CD4-positive, alpha-beta T cell treated with Interleukin-2 at 100 ng/mL for 4 hours (primary cell): ENCODE data around the gene IRGQ.
A peak's percentile ranks its signal among the peaks of the same experiment; 100 is the strongest.
"Not testable (repeated sequence)": the region's sequence is repeated elsewhere in the genome, so short reads cannot be mapped to it uniquely, and the experiment has no call there.

ENCODE experiments used
- DNase-seq: peaks from one replicate; pipeline ENCODE4 v3.0.0-alpha.2; 2020; ENCODE audit warnings: low spot score

The IRGQ gene

GRCh38 chr19:43595999-43596841 is at the start of gene IRGQ, which contains the start of gene ZNF576:
Gene IRGQ (minus strand): TSS chr19:43596134. CDS start chr19:43595338, 796 bp downstream.
Gene ZNF576 (plus strand): TSS chr19:43596595. CDS start chr19:43597109, 514 bp downstream.
- peak; percentile 100 for DNase-seq

- DNase-seq = no peak
Observed at GRCh38 chr19:43644181-43644580, 48.2 kb upstream of the IRGQ start.

DNA sequence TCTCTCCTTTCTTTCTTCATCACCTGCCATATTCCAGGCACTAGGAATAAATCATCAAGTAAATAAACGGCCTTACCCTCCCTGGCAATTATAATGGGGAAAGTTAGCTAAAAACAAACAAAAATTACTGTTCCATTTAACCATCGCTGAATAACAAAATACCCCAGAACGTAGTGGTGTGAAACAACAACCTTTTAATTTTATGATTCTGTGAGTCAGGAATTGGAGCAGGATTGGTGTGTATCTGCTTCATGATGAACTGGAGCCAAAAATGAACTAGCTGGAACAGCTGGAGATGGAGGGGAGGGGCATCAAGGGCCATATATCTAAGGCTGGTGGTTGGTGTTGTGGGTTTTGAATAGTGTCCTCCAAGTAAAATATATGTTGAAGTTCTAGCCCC is 47.4 kb upstream of the IRGQ start:
- no peak for DNase-seq

DNA sequence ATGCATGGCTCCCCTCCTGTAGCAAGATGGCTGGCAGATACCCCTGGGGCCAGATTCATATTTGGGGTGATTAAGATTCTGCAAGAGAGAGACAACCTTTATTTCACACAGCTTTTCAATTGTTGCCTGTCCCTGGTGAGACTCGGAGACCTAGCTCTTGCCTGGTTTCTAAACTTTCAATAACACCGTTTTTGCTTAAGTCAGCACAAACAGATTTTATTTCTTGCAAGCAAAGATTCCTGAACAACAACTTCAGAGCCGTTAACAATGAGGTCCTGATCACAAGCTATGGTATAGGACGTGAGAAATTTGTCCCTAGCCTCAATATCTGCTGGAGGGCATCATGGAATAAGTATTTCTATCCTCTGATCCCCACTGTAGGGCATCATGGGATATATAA is 46.6 kb upstream of the IRGQ start:
- DNase-seq = no peak

- DNase-seq = no peak
Observed at GRCh38 chr19:43641333-43641732, 45.4 kb upstream of the IRGQ start.

DNA sequence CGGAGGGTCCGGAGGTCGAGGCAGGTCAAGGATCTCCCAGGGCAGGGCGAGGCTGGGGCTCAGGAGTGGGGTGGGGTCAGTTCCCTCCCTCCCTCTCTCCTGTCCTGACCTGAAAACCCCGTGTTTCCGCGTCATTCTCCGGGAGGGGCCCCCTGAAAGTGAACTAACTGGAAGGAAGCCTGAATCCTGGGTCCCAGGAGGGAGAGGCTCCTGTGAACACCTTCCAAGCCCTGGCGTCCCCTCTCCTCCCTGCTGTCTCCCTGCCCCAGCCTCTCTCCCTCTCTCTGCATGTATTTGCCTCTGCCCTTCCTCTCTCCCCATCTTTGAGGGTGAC is 44.5 kb upstream of the IRGQ start:
- no peak for DNase-seq

- DNase-seq = peak; percentile 35
Observed at GRCh38 chr19:43639519-43640423, 43.8 kb upstream of the IRGQ start, which contains the start of gene CADM4. Gene CADM4 (minus strand): TSS chr19:43639850. CDS start chr19:43639790, 60 bp downstream.

DNA sequence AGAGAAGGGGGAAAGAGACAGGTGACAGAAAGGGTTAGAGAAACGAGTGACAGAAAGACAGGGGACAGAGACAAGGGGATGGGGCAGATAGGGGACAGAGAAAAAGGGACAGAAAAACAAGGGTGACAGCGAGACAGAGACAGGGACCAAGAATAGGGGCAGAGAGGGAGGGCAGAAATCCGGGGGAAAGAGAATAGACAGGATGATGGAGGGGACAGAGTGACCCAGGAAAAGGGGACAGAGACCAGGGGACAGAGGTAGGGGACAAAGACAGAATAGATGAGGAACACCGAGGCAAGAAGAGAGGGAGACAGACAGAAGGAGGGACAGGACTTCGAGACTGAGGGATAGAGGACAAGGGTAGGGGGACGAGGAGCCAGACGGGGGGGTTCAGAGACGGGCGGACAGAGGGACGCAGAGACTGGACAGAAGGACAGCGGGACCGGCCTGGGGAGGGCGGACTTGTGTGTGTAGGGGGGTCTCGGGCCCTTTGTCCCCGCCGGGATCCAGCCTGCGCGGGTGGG is 43.1 kb upstream of the IRGQ start:
- no peak for DNase-seq

DNA sequence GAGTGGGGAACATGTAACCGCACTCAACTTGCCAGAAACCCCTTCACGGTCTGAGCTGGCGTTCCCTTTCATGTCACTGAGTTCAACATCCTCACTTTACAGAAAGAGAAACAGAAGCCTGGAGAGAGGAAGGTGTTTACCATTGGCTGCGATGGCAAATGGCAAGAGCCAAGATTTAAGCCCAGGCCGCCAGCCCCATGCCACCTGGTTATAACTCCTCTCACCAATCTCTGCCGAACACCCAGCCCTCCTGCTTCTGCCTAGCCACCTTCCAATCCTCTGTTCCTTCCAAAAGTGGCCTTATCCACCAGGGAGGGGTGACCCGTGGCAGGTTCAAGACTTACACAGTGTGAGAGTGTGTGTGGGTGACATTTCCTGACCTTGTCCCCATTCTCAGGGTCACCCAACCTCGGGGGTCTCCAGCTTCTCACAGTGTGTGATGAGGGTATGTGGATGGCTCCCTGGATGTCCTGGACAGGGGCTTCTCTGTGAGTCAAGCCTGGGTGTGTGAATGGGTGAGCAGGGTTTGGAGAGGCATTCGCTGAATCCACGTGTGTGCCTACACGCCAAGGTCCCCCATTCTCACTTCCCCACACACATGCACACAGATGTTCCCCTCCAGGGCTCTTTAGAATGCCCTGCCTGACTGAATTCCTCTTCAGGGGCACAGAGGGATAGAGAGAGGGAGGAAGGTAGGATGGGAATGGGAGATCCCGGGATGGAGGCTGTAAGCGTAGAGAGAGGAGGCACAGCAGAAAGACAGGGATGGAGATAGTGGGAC is 42.5 kb upstream of the IRGQ start:
- no peak for DNase-seq

GRCh38 chr19:43636121-43636683 is 40.3 kb upstream of the IRGQ start:
- DNase-seq = no peak

GRCh38 chr19:43635561-43635940 is 39.6 kb upstream of the IRGQ start:
- DNase-seq = not testable (repeated sequence)

- DNase-seq = no peak
Observed at GRCh38 chr19:43634872-43635560, 39.1 kb upstream of the IRGQ start.

DNA sequence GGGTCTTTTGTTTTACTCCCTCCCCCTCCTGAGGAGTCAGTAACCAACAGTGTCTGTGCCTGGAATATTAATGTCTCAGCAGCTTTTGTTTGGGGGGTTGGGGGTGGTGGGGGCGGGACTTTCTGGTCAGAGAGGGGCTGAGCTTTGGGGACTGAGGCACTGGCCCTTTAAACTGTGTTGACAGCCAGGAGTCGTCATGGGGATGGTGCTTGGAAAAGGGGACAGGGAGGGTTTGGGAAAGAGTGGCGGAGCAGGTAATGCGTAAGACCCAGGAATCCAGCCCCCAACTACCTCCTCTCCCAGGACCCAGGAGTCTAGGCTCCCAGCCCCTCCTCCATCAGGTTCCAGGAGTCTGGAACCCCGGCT is 38.6 kb upstream of the IRGQ start:
- no peak for DNase-seq

DNA sequence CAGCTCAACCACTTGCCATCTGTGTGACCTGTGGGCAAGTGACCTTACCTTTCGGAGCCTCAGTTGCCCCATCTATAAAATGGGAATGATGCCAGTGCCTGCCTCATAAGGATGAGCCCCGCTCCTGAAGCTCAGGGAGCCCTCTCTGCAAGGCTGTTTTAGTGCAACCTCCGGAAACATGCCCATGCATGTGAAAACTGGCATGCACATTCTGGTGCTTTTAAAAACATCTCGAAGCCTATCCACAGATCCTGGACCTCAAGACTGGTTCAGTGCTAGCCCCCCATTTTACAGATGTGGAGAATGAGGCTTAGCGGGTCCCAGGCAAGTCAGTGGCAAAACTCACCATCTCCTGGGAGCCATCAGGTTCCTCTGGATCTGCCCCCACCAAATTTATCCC is 38.1 kb upstream of the IRGQ start:
- no peak for DNase-seq

DNA sequence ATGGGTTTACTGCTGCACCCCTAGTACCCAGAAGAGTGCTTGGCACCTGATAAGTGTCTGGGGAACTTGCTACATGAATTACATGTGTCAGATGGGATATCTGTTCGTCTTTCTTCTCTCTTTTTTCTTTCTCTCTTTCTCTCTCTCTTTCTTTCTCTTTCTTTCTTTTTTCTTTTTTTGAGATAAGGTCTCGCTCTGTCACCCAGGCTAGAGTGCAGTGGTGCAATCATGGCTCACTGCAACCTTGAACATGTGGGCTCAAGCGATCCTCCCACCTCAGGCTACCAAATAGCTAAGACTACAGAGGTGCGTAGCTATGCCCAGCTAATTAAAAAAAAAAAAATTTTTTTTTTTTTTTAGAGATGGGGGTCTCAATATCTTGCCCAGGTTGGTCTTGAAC is 37.6 kb upstream of the IRGQ start:
- no peak for DNase-seq

DNA sequence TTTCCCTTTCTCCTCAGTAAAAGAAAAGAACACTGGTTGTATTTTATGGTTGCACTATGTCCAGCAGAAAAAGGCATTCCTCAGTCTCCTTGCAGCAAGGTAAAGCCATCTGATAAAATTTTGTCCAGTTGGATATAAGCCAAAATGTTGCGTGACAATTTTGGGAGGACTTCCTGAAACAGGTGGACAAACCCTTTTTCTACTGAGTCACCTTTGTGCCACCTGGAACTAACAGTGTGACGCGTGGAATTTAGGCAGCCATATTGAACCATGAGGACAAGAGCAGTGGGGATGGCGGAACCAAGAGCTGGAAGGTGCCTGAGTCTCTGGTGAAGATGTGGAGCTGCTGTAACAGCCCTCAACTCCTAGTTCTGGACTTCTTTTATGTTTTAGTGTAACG is 35.6 kb upstream of the IRGQ start:
- DNase-seq = no peak

GRCh38 chr19:43628646-43629326 is 32.9 kb upstream of the IRGQ start:
- DNase-seq = no peak

GRCh38 chr19:43626838-43627237 is 30.9 kb upstream of the IRGQ start:
- no peak for DNase-seq

DNA sequence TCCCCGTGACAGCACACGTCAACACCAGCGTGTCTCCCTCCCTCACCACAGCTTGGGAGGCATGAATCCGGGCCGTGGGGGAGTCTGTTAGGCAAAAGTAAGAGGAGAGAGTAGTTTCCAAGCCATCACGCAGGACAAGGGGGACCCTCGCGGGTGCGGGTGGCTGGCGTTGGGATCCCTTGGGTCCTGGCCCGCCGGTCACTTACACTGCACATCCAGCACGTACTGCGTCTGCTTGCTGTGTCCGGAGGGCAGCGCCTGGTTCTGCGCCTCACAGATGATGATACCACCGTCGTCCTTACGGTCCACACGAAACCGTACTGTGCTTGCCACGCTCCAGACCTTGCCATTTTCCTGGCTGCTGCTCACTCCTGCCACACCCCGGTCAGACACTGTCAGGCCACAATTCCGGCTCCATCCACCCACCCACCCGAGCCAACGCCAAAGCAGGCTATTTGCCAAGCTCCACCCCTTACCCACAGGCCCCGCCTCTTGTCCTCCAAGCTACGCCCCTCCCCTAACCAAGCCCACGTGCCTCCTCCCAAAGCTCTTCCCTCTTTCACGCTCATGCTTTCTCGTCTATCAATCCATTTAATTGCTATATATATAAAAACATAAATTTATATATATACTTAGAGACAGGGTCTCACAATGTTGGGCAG is 30.1 kb upstream of the IRGQ start:
- DNase-seq = no peak

DNA sequence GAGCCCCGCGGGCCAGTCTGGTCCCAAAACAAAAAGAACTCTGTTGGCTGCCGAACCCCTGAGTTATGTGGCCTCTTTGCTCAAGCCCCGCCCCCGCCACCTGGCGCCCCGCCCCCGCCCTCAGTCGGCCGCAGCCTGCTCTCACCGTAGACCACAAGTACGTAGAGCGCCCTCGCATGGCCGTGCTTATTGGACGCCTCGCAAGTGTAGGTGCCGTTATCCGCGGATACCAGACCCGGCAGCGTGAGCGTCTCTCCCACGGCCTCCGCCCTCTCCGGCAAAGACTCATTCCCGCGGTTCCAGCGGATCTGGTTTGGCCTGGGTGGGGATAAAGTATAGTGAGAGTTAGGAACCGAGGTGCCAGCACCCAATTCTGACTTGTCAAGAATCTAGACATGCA is 29.0 kb upstream of the IRGQ start:
- DNase-seq = peak; percentile 84
